ENCODE results near the gene GAP43. TPM values are rescaled to one million over a fixed set of nuclear protein-coding genes. Genes with fewer than 3 reads are reported as not detected.

The GAP43 gene
- total RNA-seq, 1 donor from 2014 or later, result 17.4 TPM

GRCh38 chr3:115687721-115688120 is 64.4 kb downstream of the GAP43 start:
- no peaks in the 10 kb centered on the region for H3K4me1 Mint-ChIP-seq (ENCODE audit: low read depth, unreplicated experiment)
- no peaks in the 10 kb centered on the region for H3K27me3 Mint-ChIP-seq (ENCODE audit: low read depth, unreplicated experiment)
- Histone ChIP-seq H3K9me3 (ENCODE audit: insufficient read depth, low read depth, low read length) (no peaks in the 10 kb centered on the region), H3K4me3 (ENCODE audit: insufficient read depth, low read depth, low read length) (no peak overlapping the region), H2AFZ (ENCODE audit: low read depth, low read length) (no peak overlapping the region), H3K9ac (ENCODE audit: low read length) (no peak overlapping the region), H3K36me3 (ENCODE audit: insufficient read depth, low read length) (no peaks in the 10 kb centered on the region), H3K27me3 (ENCODE audit: insufficient read depth, low read length) (no peaks in the 10 kb centered on the region), H3K79me2 (ENCODE audit: insufficient read depth, low read length) (no peaks in the 10 kb centered on the region), H3K4me1 (ENCODE audit: insufficient read depth, low read length) (no peaks in the 10 kb centered on the region), H3K27ac (ENCODE audit: low read depth, low read length) (no peak overlapping the region), H4K20me1 (ENCODE audit: insufficient read depth, low read length) (no peaks in the 10 kb centered on the region), H3K4me2 (ENCODE audit: low read length) (no peak overlapping the region)
- no peaks in the 10 kb centered on the region for H3K9me3 Mint-ChIP-seq (ENCODE audit: unreplicated experiment)
- FAIRE-seq (no peak), DNase-seq (ENCODE audit: low read depth) (no peak)
- H3K36me3 Mint-ChIP-seq (ENCODE audit: low read depth, unreplicated experiment), result no peaks in the 10 kb centered on the region
- no peak overlapping the region for H3K27ac Mint-ChIP-seq (ENCODE audit: unreplicated experiment)
- no peak overlapping the region for H3K4me3 Mint-ChIP-seq (ENCODE audit: unreplicated experiment)
- TF ChIP-seq, protein P1, sequence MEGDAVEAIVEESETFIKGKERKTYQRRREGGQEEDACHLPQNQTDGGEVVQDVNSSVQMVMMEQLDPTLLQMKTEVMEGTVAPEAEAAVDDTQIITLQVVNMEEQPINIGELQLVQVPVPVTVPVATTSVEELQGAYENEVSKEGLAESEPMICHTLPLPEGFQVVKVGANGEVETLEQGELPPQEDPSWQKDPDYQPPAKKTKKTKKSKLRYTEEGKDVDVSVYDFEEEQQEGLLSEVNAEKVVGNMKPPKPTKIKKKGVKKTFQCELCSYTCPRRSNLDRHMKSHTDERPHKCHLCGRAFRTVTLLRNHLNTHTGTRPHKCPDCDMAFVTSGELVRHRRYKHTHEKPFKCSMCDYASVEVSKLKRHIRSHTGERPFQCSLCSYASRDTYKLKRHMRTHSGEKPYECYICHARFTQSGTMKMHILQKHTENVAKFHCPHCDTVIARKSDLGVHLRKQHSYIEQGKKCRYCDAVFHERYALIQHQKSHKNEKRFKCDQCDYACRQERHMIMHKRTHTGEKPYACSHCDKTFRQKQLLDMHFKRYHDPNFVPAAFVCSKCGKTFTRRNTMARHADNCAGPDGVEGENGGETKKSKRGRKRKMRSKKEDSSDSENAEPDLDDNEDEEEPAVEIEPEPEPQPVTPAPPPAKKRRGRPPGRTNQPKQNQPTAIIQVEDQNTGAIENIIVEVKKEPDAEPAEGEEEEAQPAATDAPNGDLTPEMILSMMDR (IDR thresholded peaks at IDR 0.05; ENCODE audit: insufficient read depth, low read depth, low read length), result no peak
- no peak for TF ChIP-seq EZH2 (IDR thresholded peaks at IDR 0.05; ENCODE audit: insufficient read depth, low read length)

GRCh38 chr3:115688418-115688817 is 65.1 kb downstream of the GAP43 start:
- no peaks in the 10 kb centered on the region for H3K27me3 ChIP-seq (ENCODE audit: insufficient read depth, low read length)
- peaks cover 3% of the 10 kb centered on the region for H3K4me1 Mint-ChIP-seq (ENCODE audit: low read depth, unreplicated experiment)
- no peak overlapping the region for H3K27ac Mint-ChIP-seq (ENCODE audit: unreplicated experiment)
- no peaks in the 10 kb centered on the region for H3K27me3 Mint-ChIP-seq (ENCODE audit: low read depth, unreplicated experiment)
- H4K20me1 ChIP-seq (ENCODE audit: insufficient read depth, low read length), result no peaks in the 10 kb centered on the region
- no peak overlapping the region for H3K4me3 Mint-ChIP-seq (ENCODE audit: unreplicated experiment)
- FAIRE-seq (no peak), DNase-seq (ENCODE audit: low read depth) (no peak)
- H3K9me3 ChIP-seq (ENCODE audit: insufficient read depth, low read depth, low read length), result no peaks in the 10 kb centered on the region
- H3K9me3 Mint-ChIP-seq (ENCODE audit: unreplicated experiment), result no peaks in the 10 kb centered on the region
- no peak overlapping the region for H2AFZ ChIP-seq (ENCODE audit: low read depth, low read length)
- no peak overlapping the region for H3K27ac ChIP-seq (ENCODE audit: low read depth, low read length)
- H3K36me3 Mint-ChIP-seq (ENCODE audit: low read depth, unreplicated experiment), result no peaks in the 10 kb centered on the region
- H3K36me3 ChIP-seq (ENCODE audit: insufficient read depth, low read length), result no peaks in the 10 kb centered on the region
- H3K9ac ChIP-seq (ENCODE audit: low read length), result no peak overlapping the region
- H3K4me2 ChIP-seq (ENCODE audit: low read length), result no peak overlapping the region
- H3K4me1 ChIP-seq (ENCODE audit: insufficient read depth, low read length), result no peaks in the 10 kb centered on the region
- no peaks in the 10 kb centered on the region for H3K79me2 ChIP-seq (ENCODE audit: insufficient read depth, low read length)
- H3K4me3 ChIP-seq (ENCODE audit: insufficient read depth, low read depth, low read length), result no peak overlapping the region
- TF ChIP-seq EZH2 (IDR thresholded peaks at IDR 0.05; ENCODE audit: insufficient read depth, low read length), result no peak
- TF ChIP-seq, protein P1 (IDR thresholded peaks at IDR 0.05; ENCODE audit: insufficient read depth, low read depth, low read length), result no peak

GRCh38 chr3:115689928-115690327 is 66.6 kb downstream of the GAP43 start:
- Histone ChIP-seq H2AFZ (ENCODE audit: low read depth, low read length) (no peak overlapping the region), H3K9ac (ENCODE audit: low read length) (no peak overlapping the region)
- DNase-seq (ENCODE audit: low read depth), result no peak

More at GRCh38 chr3:115689928-115690327, 66.6 kb downstream of the GAP43 start:
- no peaks in the 10 kb centered on the region for H3K9me3 Mint-ChIP-seq (ENCODE audit: unreplicated experiment)
- no peak for TF ChIP-seq EZH2 (IDR thresholded peaks at IDR 0.05; ENCODE audit: insufficient read depth, low read length)
- TF ChIP-seq, protein P1 (IDR thresholded peaks at IDR 0.05; ENCODE audit: insufficient read depth, low read depth, low read length), result no peak
- Histone ChIP-seq H4K20me1 (ENCODE audit: insufficient read depth, low read length) (no peaks in the 10 kb centered on the region), H3K4me1 (ENCODE audit: insufficient read depth, low read length) (no peaks in the 10 kb centered on the region), H3K9me3 (ENCODE audit: insufficient read depth, low read depth, low read length) (no peaks in the 10 kb centered on the region), H3K27me3 (ENCODE audit: insufficient read depth, low read length) (no peaks in the 10 kb centered on the region), H3K36me3 (ENCODE audit: insufficient read depth, low read length) (no peaks in the 10 kb centered on the region), H3K79me2 (ENCODE audit: insufficient read depth, low read length) (no peaks in the 10 kb centered on the region), H3K27ac (ENCODE audit: low read depth, low read length) (no peak overlapping the region), H3K4me3 (ENCODE audit: insufficient read depth, low read depth, low read length) (no peak overlapping the region), H3K4me2 (ENCODE audit: low read length) (no peak overlapping the region)
- no peak overlapping the region for H3K27ac Mint-ChIP-seq (ENCODE audit: unreplicated experiment)
- H3K36me3 Mint-ChIP-seq (ENCODE audit: low read depth, unreplicated experiment), result no peaks in the 10 kb centered on the region
- H3K4me1 Mint-ChIP-seq (ENCODE audit: low read depth, unreplicated experiment), result peaks cover 3% of the 10 kb centered on the region
- no peak for FAIRE-seq
- no peak overlapping the region for H3K4me3 Mint-ChIP-seq (ENCODE audit: unreplicated experiment)
- no peaks in the 10 kb centered on the region for H3K27me3 Mint-ChIP-seq (ENCODE audit: low read depth, unreplicated experiment)

All from astrocyte (in vitro differentiated cells and primary cell).